RWPE2 (cell line): ENCODE data around the gene STAT3.
"Not testable (repeated sequence)": the region's sequence is repeated elsewhere in the genome, so short reads cannot be mapped to it uniquely, and the experiment has no call there.

ENCODE experiments used
- ATAC-seq: fragments of 200-7000 bp; cut with Tn5 transposase; 3 replicates; pipeline ENCODE4 v1.9.1; 2021; ENCODE audit warnings: low read depth
- DNase-seq: peaks from one replicate; pipeline ENCODE4 v3.0.0-alpha.2; 2020; ENCODE audit warnings: low spot score
- H3K27ac ChIP-seq: fragments of 450-650 bp; 2 replicates; pipeline ENCODE4 v1.5.1; 2017; ENCODE audit warnings: mild to moderate bottlenecking; ENCODE audit not compliant: poor library complexity, severe bottlenecking
- H3K27me3 ChIP-seq: fragments of 250-450 bp; sonication (Bioruptor Pico); 2 replicates; pipeline ENCODE4 v1.5.1; 2021; ENCODE audit warnings: mild to moderate bottlenecking, moderate library complexity; ENCODE audit not compliant: insufficient read depth, poor library complexity, severe bottlenecking
- H3K36me3 ChIP-seq: fragments of 250-450 bp; sonication (Bioruptor Pico); 2 replicates; pipeline ENCODE4 v1.5.1; 2020; ENCODE audit warnings: low read depth, mild to moderate bottlenecking, moderate library complexity
- H3K4me1 ChIP-seq: fragments of 250-450 bp; sonication (Bioruptor Pico); 2 replicates; pipeline ENCODE4 v1.5.1; 2021; ENCODE audit warnings: mild to moderate bottlenecking, moderate library complexity; ENCODE audit not compliant: insufficient read depth, poor library complexity, severe bottlenecking
- H3K4me3 ChIP-seq: fragments of 250-450 bp; sonication (Bioruptor Pico); 2 replicates; pipeline ENCODE4 v1.5.1; 2021; ENCODE audit warnings: mild to moderate bottlenecking, moderate library complexity; ENCODE audit not compliant: severe bottlenecking
- H3K9me3 ChIP-seq: fragments of 250-450 bp; sonication (Bioruptor Pico); 2 replicates; pipeline ENCODE4 v1.5.1; 2021; ENCODE audit warnings: mild to moderate bottlenecking, moderate library complexity; ENCODE audit not compliant: severe bottlenecking
- CTCF ChIP-seq: fragments of 450-650 bp; IDR thresholded peaks from one replicate; pipeline ENCODE4 v1.5.1; 2017; ENCODE audit warnings: mild to moderate bottlenecking, moderate library complexity; ENCODE audit not compliant: poor library complexity, severe bottlenecking

Gene STAT3

GRCh38 chr17:42422412-42422957 lies 34.2 kb upstream of the STAT3 start:
- Histone ChIP-seq H3K36me3 (peaks cover 35% of the 10 kb centered on the region), H3K4me3 (peak overlapping the region; percentile 92), H3K27me3 (no peaks in the 10 kb centered on the region), H3K9me3 (no peaks in the 10 kb centered on the region), H3K4me1 (peaks cover 26% of the 10 kb centered on the region), H3K27ac (peak overlapping the region; percentile 97)
- ATAC-seq (peak; percentile 8), DNase-seq (no peak)
- no peak for TF ChIP-seq CTCF

- TF ChIP-seq CTCF, result no peak
- peak overlapping the region; percentile 92 for H3K4me3 ChIP-seq
- no peaks in the 10 kb centered on the region for H3K27me3 ChIP-seq
- H3K27ac ChIP-seq, result peak overlapping the region; percentile 97
- ATAC-seq, result peak; percentile 52
- no peak for DNase-seq
- peaks cover 37% of the 10 kb centered on the region for H3K36me3 ChIP-seq
- H3K4me1 ChIP-seq, result peaks cover 26% of the 10 kb centered on the region
- no peaks in the 10 kb centered on the region for H3K9me3 ChIP-seq
Observed at GRCh38 chr17:42421507-42422338, 33.5 kb upstream of the STAT3 start.

- peak overlapping the region; percentile 97 for H3K27ac ChIP-seq
- H3K36me3 ChIP-seq, result peaks cover 39% of the 10 kb centered on the region
- H3K4me3 ChIP-seq, result peak overlapping the region; percentile 92
- H3K9me3 ChIP-seq, result no peaks in the 10 kb centered on the region
- no peaks in the 10 kb centered on the region for H3K27me3 ChIP-seq
- DNase-seq (no peak), ATAC-seq (no peak)
- no peak for TF ChIP-seq CTCF
- H3K4me1 ChIP-seq, result peaks cover 26% of the 10 kb centered on the region
Observed at GRCh38 chr17:42421136-42421506, 32.9 kb upstream of the STAT3 start.

GRCh38 chr17:42417981-42418380 lies 29.7 kb upstream of the STAT3 start:
- not testable (repeated sequence) for ATAC-seq, H3K4me3 ChIP-seq, H3K27me3 ChIP-seq, H3K9me3 ChIP-seq, DNase-seq
- peak overlapping the region; percentile 97 for H3K27ac ChIP-seq
- H3K36me3 ChIP-seq, result peaks cover 44% of the 10 kb centered on the region
- peaks cover 26% of the 10 kb centered on the region for H3K4me1 ChIP-seq

- H3K27ac ChIP-seq, result peak overlapping the region; percentile 94
- DNase-seq, result no peak
Observed at GRCh38 chr17:42414704-42415409, 26.6 kb upstream of the STAT3 start.

More at GRCh38 chr17:42414704-42415409, 26.6 kb upstream of the STAT3 start:
- H3K4me3 ChIP-seq, result no peak overlapping the region
- peaks cover 27% of the 10 kb centered on the region for H3K4me1 ChIP-seq
- TF ChIP-seq CTCF, result no peak
- H3K36me3 ChIP-seq, result peaks cover 40% of the 10 kb centered on the region
- no peak for ATAC-seq
- H3K9me3 ChIP-seq, result no peaks in the 10 kb centered on the region
- H3K27me3 ChIP-seq, result no peaks in the 10 kb centered on the region
